Suprapubic skin (tissue), 4 donors: ENCODE data around the gene CFAP206. TPM values are rescaled to one million over a fixed set of nuclear protein-coding genes. Genes with fewer than 3 reads are reported as not detected.

Experiments used
- DNase-seq, 2 donors: peaks; one replicate each; pipeline ENCODE4 v3.0.0-alpha.2; 2019; ENCODE audit warnings: low spot score in 2 of 2
- H3K27ac ChIP-seq: fragments of 200-600 bp; sonication (generic); one replicate; pipeline ENCODE4 v1.5.1; 2019
- H3K27me3 ChIP-seq: fragments of 200-600 bp; sonication (generic); one replicate; pipeline ENCODE4 v1.5.1; 2019
- H3K36me3 ChIP-seq: fragments of 200-600 bp; sonication (generic); one replicate; pipeline ENCODE4 v1.5.1; 2019
- H3K4me1 ChIP-seq: fragments of 200-600 bp; sonication (generic); one replicate; pipeline ENCODE4 v1.5.1; 2019
- H3K4me3 ChIP-seq: fragments of 200-600 bp; sonication (generic); one replicate; pipeline ENCODE4 v1.5.1; 2019; ENCODE audit warnings: mild to moderate bottlenecking
- H3K9me3 ChIP-seq: fragments of 200-600 bp; sonication (generic); one replicate; pipeline ENCODE4 v1.5.1; 2019
- EP300 ChIP-seq: sonication (generic); formaldehyde crosslinking; IDR thresholded peaks from one replicate; pipeline ENCODE4 v1.6.1; 2017; ENCODE audit warnings: antibody characterized with exemption
- POLR2A ChIP-seq, 2 donors: fragments of 450-650 bp; IDR thresholded peaks; one replicate each; pipeline ENCODE4 v1.6.1; 2017; ENCODE audit warnings: antibody characterized with exemption in 2 of 2, mild to moderate bottlenecking in 2 of 2, moderate library complexity in 2 of 2
- POLR2AphosphoS5 ChIP-seq, 3 donors: sonication (generic); formaldehyde crosslinking; IDR thresholded peaks; one replicate each; pipeline ENCODE4 v1.6.1; 2017; ENCODE audit warnings: antibody characterized with exemption in 3 of 3
- WGBS: methylation state at CpG from one replicate; pipeline ENCODE4 v1.1.5; 2018; 5-methylcytosine and 5-hydroxymethylcytosine counted together
- total RNA-seq, 4 donors: library from RNA; depleted of rRNA; stranded (reverse); fragments of >200 nt; gene quantifications; one replicate each; pipeline ENCODE4 v1.1.0, GENCODE V29; 2016
- TF ChIP-seq, protein P1 (sequence below), 2 donors: fragments of 200-600 bp in 1 of 2; fragments of 450-650 bp in 1 of 2; sonication (generic) in 1 of 2; IDR thresholded peaks; one replicate each; pipeline ENCODE4 v1.5.1; 2016 to 2019; ENCODE audit warnings: antibody characterized with exemption in 2 of 2, mild to moderate bottlenecking in 1 of 2, moderate library complexity in 1 of 2

Gene CFAP206
- total RNA-seq, 4 donors from 2014 or later = 0.21 to 0.85 TPM; not detected in 2

DNA sequence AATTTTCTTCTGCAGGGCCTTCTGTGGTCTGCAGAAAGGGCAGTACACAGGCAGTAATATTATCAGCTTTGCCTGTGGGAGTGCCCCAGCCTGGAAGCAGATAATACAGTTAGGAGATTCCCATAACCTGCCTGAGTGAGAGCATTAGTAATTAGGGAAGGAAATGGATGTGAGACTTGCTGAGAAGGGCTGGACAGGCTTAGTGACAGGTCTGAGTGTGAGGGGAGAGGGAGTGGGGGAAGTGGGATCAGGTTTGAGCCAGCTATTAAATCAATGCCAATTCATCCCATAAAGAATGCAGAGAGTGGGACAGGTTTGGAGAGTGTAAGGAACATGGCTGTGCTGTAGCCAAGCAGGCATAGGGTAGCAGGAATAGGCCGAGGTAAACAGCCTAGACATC, 10.1 kb upstream of the CFAP206 start:
- DNase-seq = no peak
- WGBS = 83% methylated on average over 1 of the region's 1 CpG
- Histone ChIP-seq H3K4me3 (no peak overlapping the region), H3K27me3 (no peaks in the 10 kb centered on the region), H3K27ac (no peak overlapping the region), H3K4me1 (no peaks in the 10 kb centered on the region), H3K9me3 (no peaks in the 10 kb centered on the region), H3K36me3 (no peaks in the 10 kb centered on the region)
- TF ChIP-seq POLR2A (IDR thresholded peaks at IDR 0.05) = no peak
- TF ChIP-seq POLR2AphosphoS5 (IDR thresholded peaks at IDR 0.05) = no peak
- TF ChIP-seq EP300 = no peak
- TF ChIP-seq, protein P1, sequence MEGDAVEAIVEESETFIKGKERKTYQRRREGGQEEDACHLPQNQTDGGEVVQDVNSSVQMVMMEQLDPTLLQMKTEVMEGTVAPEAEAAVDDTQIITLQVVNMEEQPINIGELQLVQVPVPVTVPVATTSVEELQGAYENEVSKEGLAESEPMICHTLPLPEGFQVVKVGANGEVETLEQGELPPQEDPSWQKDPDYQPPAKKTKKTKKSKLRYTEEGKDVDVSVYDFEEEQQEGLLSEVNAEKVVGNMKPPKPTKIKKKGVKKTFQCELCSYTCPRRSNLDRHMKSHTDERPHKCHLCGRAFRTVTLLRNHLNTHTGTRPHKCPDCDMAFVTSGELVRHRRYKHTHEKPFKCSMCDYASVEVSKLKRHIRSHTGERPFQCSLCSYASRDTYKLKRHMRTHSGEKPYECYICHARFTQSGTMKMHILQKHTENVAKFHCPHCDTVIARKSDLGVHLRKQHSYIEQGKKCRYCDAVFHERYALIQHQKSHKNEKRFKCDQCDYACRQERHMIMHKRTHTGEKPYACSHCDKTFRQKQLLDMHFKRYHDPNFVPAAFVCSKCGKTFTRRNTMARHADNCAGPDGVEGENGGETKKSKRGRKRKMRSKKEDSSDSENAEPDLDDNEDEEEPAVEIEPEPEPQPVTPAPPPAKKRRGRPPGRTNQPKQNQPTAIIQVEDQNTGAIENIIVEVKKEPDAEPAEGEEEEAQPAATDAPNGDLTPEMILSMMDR (IDR thresholded peaks at IDR 0.05) = no peak

DNA sequence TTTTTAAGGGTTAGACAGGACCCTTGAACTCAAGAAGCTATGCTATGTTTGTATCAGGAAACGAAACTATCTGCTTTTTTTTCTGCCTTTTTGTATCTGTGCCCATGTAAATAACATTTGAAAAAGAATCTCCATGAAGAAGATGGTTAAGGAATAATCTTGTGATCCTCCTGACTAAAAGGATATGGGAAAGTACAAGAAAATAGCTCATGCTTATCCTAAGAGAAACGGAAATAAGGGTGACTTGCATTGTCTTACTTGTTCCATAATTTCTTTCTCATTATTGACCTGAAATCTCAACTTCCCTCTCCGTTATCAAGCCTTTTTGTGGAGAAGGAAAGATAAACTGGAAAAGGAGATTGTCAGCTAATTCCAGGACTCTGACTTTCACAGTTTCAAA, 5.9 kb upstream of the CFAP206 start:
- Histone ChIP-seq H3K9me3 (no peaks in the 10 kb centered on the region), H3K4me3 (no peak overlapping the region), H3K27me3 (no peaks in the 10 kb centered on the region), H3K27ac (no peak overlapping the region), H3K4me1 (no peaks in the 10 kb centered on the region), H3K36me3 (no peaks in the 10 kb centered on the region)
- DNase-seq = no peak
- 83% methylated on average over 3 of the region's 3 CpGs for WGBS
- TF ChIP-seq EP300 = no peak
- TF ChIP-seq, protein P1 (IDR thresholded peaks at IDR 0.05) = no peak
- no peak for TF ChIP-seq POLR2A (IDR thresholded peaks at IDR 0.05)
- no peak for TF ChIP-seq POLR2AphosphoS5 (IDR thresholded peaks at IDR 0.05)

DNA sequence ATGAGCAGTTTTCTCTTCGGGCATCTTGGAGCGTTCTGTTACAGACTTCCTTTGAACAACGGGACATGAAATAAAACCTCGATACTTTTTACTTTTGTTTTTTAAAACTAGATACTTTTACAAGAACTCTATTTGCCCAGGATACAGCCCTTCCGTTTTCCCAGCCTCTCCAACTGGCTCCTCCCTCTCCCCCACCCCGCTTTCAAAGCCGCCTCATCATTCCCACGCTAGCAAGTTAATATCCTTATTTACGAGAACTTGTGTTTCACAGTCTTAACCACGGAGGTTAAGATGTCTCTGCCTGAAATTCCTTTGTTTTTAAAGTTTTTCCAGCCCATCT, 241 bp upstream of the CFAP206 start:
- WGBS = under 1% methylated on average over 10 of the region's 10 CpGs
- peak in 1 of 2 donors; percentile 65 for DNase-seq
- Histone ChIP-seq H3K27me3 (no peaks in the 10 kb centered on the region), H3K4me1 (peaks cover 3% of the 10 kb centered on the region), H3K27ac (peak overlapping the region; percentile 78), H3K4me3 (peak overlapping the region; percentile 97), H3K9me3 (no peaks in the 10 kb centered on the region), H3K36me3 (no peaks in the 10 kb centered on the region)
- TF ChIP-seq POLR2A (IDR thresholded peaks at IDR 0.05) (no peak), EP300 (no peak), POLR2AphosphoS5 (IDR thresholded peaks at IDR 0.05) (no peak)
- TF ChIP-seq, protein P1 (IDR thresholded peaks at IDR 0.05) = no peak

DNA sequence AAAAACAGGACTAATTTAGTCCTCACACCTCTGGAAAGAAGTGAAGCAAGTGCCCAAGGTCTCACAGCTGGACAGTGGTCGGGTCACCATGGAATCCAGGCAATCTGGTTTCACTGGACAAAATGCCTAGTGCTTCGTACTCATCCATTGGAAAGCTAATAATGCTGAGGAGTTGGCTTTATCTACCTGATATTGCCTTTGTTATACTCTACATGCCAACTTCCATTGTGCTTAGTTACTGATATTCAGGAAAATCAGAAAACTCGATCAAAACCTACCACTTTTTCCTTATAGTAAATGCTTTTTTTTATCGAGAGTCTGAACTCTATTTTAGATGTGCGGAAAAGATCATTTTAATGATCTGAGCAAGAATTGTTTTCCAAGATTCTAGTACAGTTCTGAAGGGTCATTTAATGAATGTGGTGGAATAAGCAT, 966 bp downstream of the CFAP206 start:
- no peaks in the 10 kb centered on the region for H3K27me3 ChIP-seq
- H3K36me3 ChIP-seq = no peaks in the 10 kb centered on the region
- no peaks in the 10 kb centered on the region for H3K9me3 ChIP-seq
- TF ChIP-seq POLR2A (IDR thresholded peaks at IDR 0.05) (no peak), EP300 (no peak), POLR2AphosphoS5 (IDR thresholded peaks at IDR 0.05) (no peak)
- TF ChIP-seq, protein P1 (IDR thresholded peaks at IDR 0.05) = no peak
- DNase-seq = no peak
- H3K27ac ChIP-seq = peak overlapping the region; percentile 76
- peak overlapping the region; percentile 97 for H3K4me3 ChIP-seq
- peaks cover 3% of the 10 kb centered on the region for H3K4me1 ChIP-seq
- 38% methylated on average over 5 of the region's 5 CpGs for WGBS

DNA sequence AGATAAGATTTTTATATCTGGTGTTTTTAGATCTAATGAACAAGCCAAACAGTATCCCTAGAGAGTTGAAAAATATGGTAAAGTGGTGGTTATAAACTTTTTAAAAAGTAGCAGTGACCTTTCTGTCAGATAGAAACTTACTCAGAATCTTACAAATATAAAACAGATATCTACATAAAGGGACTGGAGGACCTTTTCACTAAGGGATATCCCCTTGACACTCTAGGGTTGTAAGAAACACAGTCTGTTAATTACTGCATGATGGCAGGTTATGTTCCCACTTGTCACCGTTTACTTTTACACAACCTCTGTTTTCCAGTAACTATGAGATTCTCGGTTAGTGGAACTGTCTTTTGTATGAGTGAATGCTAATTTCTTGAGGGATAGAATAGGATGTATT, 11.5 kb downstream of the CFAP206 start:
- Histone ChIP-seq H3K27me3 (no peaks in the 10 kb centered on the region), H3K36me3 (no peaks in the 10 kb centered on the region), H3K4me1 (no peaks in the 10 kb centered on the region), H3K9me3 (no peaks in the 10 kb centered on the region), H3K4me3 (no peak overlapping the region), H3K27ac (no peak overlapping the region)
- TF ChIP-seq POLR2AphosphoS5 (IDR thresholded peaks at IDR 0.05) (no peak), EP300 (no peak), POLR2A (IDR thresholded peaks at IDR 0.05) (no peak)
- TF ChIP-seq, protein P1 (IDR thresholded peaks at IDR 0.05) = no peak
- 84% methylated on average over 2 of the region's 2 CpGs for WGBS
- DNase-seq = no peak
